ENCODE data around the gene CNPY2.

DNA sequence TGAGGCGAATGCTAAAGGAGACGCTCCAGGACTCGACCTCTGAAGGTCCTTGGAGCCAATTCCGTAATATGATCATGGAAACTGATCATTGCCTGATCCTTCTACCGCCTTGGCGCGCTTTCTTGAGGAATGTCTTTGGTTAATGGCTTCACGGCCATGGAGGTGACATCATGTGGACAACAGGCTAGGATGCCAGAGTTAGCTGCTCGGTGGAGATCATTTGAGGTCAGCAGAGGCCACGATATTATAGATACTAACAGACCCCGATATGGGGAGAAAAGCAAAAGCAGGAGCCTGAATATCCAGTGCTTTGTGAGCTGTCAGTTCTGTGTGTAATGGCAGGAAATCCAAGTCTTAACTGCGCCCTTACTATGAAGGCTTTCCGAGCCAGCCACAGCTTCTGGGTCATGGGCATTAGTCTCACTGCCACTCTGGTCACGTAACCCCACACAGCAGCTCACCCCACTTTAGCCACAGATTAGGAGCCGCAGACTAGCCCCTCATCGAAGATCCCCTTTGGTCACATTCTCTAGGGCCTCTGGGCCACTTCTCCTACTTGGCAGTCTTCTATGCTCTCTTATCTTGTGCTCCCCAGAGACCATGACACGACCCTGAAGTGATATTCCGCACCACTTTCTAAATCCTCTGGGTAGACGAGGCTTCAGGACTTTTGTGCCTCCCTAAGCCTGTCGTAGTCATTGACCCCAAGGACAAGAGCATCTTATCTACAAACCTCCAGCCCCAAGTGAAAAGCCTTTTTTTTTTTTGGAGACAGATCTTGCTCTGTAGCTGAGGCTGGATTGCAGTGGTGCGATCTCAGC lies 14.9 kb downstream of the CNPY2 start:
- TF ChIP-seq, protein P1, sequence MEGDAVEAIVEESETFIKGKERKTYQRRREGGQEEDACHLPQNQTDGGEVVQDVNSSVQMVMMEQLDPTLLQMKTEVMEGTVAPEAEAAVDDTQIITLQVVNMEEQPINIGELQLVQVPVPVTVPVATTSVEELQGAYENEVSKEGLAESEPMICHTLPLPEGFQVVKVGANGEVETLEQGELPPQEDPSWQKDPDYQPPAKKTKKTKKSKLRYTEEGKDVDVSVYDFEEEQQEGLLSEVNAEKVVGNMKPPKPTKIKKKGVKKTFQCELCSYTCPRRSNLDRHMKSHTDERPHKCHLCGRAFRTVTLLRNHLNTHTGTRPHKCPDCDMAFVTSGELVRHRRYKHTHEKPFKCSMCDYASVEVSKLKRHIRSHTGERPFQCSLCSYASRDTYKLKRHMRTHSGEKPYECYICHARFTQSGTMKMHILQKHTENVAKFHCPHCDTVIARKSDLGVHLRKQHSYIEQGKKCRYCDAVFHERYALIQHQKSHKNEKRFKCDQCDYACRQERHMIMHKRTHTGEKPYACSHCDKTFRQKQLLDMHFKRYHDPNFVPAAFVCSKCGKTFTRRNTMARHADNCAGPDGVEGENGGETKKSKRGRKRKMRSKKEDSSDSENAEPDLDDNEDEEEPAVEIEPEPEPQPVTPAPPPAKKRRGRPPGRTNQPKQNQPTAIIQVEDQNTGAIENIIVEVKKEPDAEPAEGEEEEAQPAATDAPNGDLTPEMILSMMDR (IDR thresholded peaks at IDR 0.05), result no peak
- no peak for TF ChIP-seq POLR2A (IDR thresholded peaks at IDR 0.05)
